HCT116 (cell line): ENCODE results near the gene PNN. TPM values are rescaled to one million over a fixed set of nuclear protein-coding genes. Genes with fewer than 3 reads are reported as not detected.

ENCODE experiments used
- ATAC-seq: fragments of 200-7000 bp; cut with Tn5 transposase; 2 replicates; pipeline ENCODE4 v1.9.1; 2020; ENCODE audit warnings: mild to moderate bottlenecking, moderate library complexity
- BruUV-seq: library from RNA; stranded (reverse); fragments of 400-500 nt; replicated peaks from 2 replicates; lab custom pipeline; 2021; lab: Mats Ljungman, UMichigan
- CTCF ChIA-PET: fragments of 300-600 bp; sonication (Branson Sonifier 250); formaldehyde crosslinking; loops from one replicate; lab custom pipeline; 2021; ENCODE audit warnings: antibody characterized with exemption; lab: Charles Lee
- POLR2A ChIA-PET: fragments of 300-600, 350-600 bp; sonication (Branson Sonifier 250); formaldehyde crosslinking; loops from one replicate; lab custom pipeline; 2021; ENCODE audit warnings: antibody characterized with exemption; lab: Charles Lee
- RAD21 ChIA-PET, 2 experiments: fragments of 300-600 bp; sonication (Branson Sonifier 250); formaldehyde crosslinking; loops; one replicate each; lab custom pipeline; 2023; ENCODE audit warnings: low total read pairs in 2 of 2; ENCODE audit not compliant: uncharacterized antibody in 2 of 2, unreplicated experiment in 2 of 2, low non-redundant PET in 1 of 2; lab: Charles Lee
- DNase-seq: peaks from one replicate; pipeline ENCODE4 v3.0.0-alpha.2; 2010; ENCODE audit warnings: low read depth, low spot score
- H2AFZ ChIP-seq: fragments of 200-600 bp; shearing (Covaris generic), sonication (generic); 2 replicates; pipeline ENCODE4 v1.6.1; 2017; ENCODE audit warnings: low read depth, mixed run types, mixed read lengths, antibody characterized with exemption, low read length; ENCODE audit not compliant: poor library complexity, severe bottlenecking
- H3K27ac ChIP-seq: 2 replicates; pipeline ENCODE4 v1.5.1; 2012; ENCODE audit warnings: low read depth, low read length
- H3K27me3 ChIP-seq: fragments of 200-600 bp; sonication (generic); 2 replicates; pipeline ENCODE4 v1.6.1; 2016; ENCODE audit warnings: mixed run types, low read length, mixed read lengths; ENCODE audit not compliant: insufficient read depth
- H3K36me3 ChIP-seq, 2 experiments: fragments of 200-500 bp in 1 of 2; fragments of 200-600 bp in 1 of 2; sonication (Bioruptor generic) in 1 of 2; sonication (generic) in 1 of 2; 2 replicates each; pipeline versions ENCODE4 v1.5.1 to v1.6.1; 2014 to 2016; ENCODE audit warnings: low read length in 2 of 2, inconsistent platforms in 1 of 2, mixed read lengths in 1 of 2, mixed run types in 1 of 2; ENCODE audit not compliant: insufficient read depth in 2 of 2, control insufficient read depth in 1 of 2
- H3K4me1 ChIP-seq, 2 experiments: fragments of 200-600 bp in 1 of 2; sonication (generic) in 1 of 2; 2 replicates each; pipeline versions ENCODE4 v1.5.1 to v1.6.1; 2012 to 2017; ENCODE audit warnings: low read length in 2 of 2, inconsistent platforms in 1 of 2, mild to moderate bottlenecking in 1 of 2, mixed read lengths in 1 of 2, mixed run types in 1 of 2, moderate library complexity in 1 of 2; ENCODE audit not compliant: insufficient read depth in 2 of 2, control insufficient read depth in 1 of 2
- H3K4me2 ChIP-seq: fragments of 200-600 bp; sonication (generic); 2 replicates; pipeline ENCODE4 v1.6.1; 2017; ENCODE audit warnings: mixed run types, low read length, mixed read lengths
- H3K4me3 ChIP-seq, 2 experiments: fragments of 200-600 bp in 1 of 2; sonication (generic) in 1 of 2; replicated peaks in 1 of 2; 2 replicates each; pipeline ENCODE4 v1.5.1; 2011 to 2016; ENCODE audit warnings: low read length in 2 of 2, control low read depth in 1 of 2, low read depth in 1 of 2, mild to moderate bottlenecking in 1 of 2, mixed read lengths in 1 of 2, mixed run types in 1 of 2
- H3K79me2 ChIP-seq: fragments of 200-600 bp; sonication (generic); 2 replicates; pipeline ENCODE4 v1.6.1; 2017; ENCODE audit warnings: mild to moderate bottlenecking, mixed run types, low read length, moderate library complexity, mixed read lengths; ENCODE audit not compliant: insufficient read depth
- H3K9ac ChIP-seq: fragments of 200-600 bp; sonication (generic); 2 replicates; pipeline ENCODE4 v1.6.1; 2016; ENCODE audit warnings: low read length, mixed read lengths
- H3K9me2 ChIP-seq: fragments of 200-600 bp; sonication (generic), shearing (Covaris generic); 2 replicates; pipeline ENCODE4 v1.6.1; 2017; ENCODE audit warnings: mixed run types, mild to moderate bottlenecking, moderate library complexity; ENCODE audit not compliant: insufficient read depth
- H3K9me3 ChIP-seq, 2 experiments: fragments of 200-500 bp in 1 of 2; fragments of 200-600 bp in 1 of 2; sonication (Bioruptor generic) in 1 of 2; sonication (generic) in 1 of 2; 2 replicates each; pipeline ENCODE4 v1.6.1; 2014 to 2017; ENCODE audit warnings: low read length in 2 of 2, mixed read lengths in 2 of 2, inconsistent platforms in 1 of 2, low read depth in 1 of 2, mild to moderate bottlenecking in 1 of 2, mixed run types in 1 of 2, moderate library complexity in 1 of 2; ENCODE audit not compliant: control insufficient read depth in 1 of 2, insufficient read depth in 1 of 2
- H4K20me1 ChIP-seq: fragments of 200-600 bp; sonication (generic), shearing (Covaris generic); 2 replicates; pipeline ENCODE4 v1.6.1; 2017; ENCODE audit warnings: mixed run types, mild to moderate bottlenecking, moderate library complexity; ENCODE audit not compliant: insufficient read depth
- ATF3 ChIP-seq: IDR thresholded peaks from 2 replicates; pipeline ENCODE4 v1.6.1; 2012
- CBX3 ChIP-seq: IDR thresholded peaks from 2 replicates; pipeline ENCODE4 v1.6.1; 2012; ENCODE audit warnings: low read depth
- CEBPB ChIP-seq: IDR thresholded peaks from 2 replicates; pipeline ENCODE4 v1.6.1; 2012; ENCODE audit warnings: low read depth
- CTCF ChIP-seq, 3 experiments: fragments of 200-600 bp in 1 of 3; sonication (generic) in 1 of 3; IDR thresholded peaks in 2 of 3; conservative IDR thresholded peaks in 1 of 3; 2 replicates each; pipeline ENCODE4 v1.5.1; 2012 to 2017; ENCODE audit warnings: low read depth in 2 of 3, low read length in 2 of 3, antibody characterized with exemption in 1 of 3, borderline replicate concordance in 1 of 3, control low read depth in 1 of 3, mild to moderate bottlenecking in 1 of 3, mixed read lengths in 1 of 3, mixed run types in 1 of 3, moderate library complexity in 1 of 3; ENCODE audit not compliant: insufficient read depth in 1 of 3
- ELF1 ChIP-seq: IDR thresholded peaks from 2 replicates; pipeline ENCODE4 v1.6.1; 2012; ENCODE audit warnings: low read depth, borderline replicate concordance
- EZH2 ChIP-seq: fragments of 200-600 bp; sonication (generic); IDR thresholded peaks from 2 replicates; pipeline ENCODE4 v1.6.1; 2017; ENCODE audit warnings: antibody characterized with exemption, mixed run types
- FOSL1 ChIP-seq: IDR thresholded peaks from 2 replicates; pipeline ENCODE4 v1.6.1; 2012; ENCODE audit warnings: low read depth
- JUND ChIP-seq: IDR thresholded peaks from 2 replicates; pipeline ENCODE4 v1.6.1; 2012
- MAX ChIP-seq: IDR thresholded peaks from 2 replicates; pipeline ENCODE4 v1.6.1; 2012
- POLR2A ChIP-seq: IDR thresholded peaks from 2 replicates; pipeline ENCODE4 v1.7.0; 2011; ENCODE audit warnings: borderline replicate concordance; ENCODE audit not compliant: insufficient read depth, insufficient read length; ENCODE audit errors: extremely low read depth
- POLR2AphosphoS5 ChIP-seq: IDR thresholded peaks from 2 replicates; pipeline ENCODE4 v1.6.1; 2011; ENCODE audit warnings: mild to moderate bottlenecking, low read depth, low read length, moderate library complexity
- RAD21 ChIP-seq: IDR thresholded peaks from 2 replicates; pipeline ENCODE4 v1.6.1; 2012; ENCODE audit warnings: low read depth, mild to moderate bottlenecking
- REST ChIP-seq: IDR thresholded peaks from 2 replicates; pipeline ENCODE4 v1.6.1; 2012; ENCODE audit warnings: low read depth
- SIN3A ChIP-seq: IDR thresholded peaks from 2 replicates; pipeline ENCODE4 v1.6.1; 2012; ENCODE audit warnings: low read depth
- SP1 ChIP-seq: IDR thresholded peaks from 2 replicates; pipeline ENCODE4 v1.6.1; 2012; ENCODE audit warnings: low read depth
- SRF ChIP-seq: IDR thresholded peaks from 2 replicates; pipeline ENCODE4 v1.6.1; 2012; ENCODE audit warnings: low read depth
- YY1 ChIP-seq: IDR thresholded peaks from 2 replicates; pipeline ENCODE4 v1.6.1; 2011; ENCODE audit warnings: low read length, low read depth, moderate library complexity, mild to moderate bottlenecking; ENCODE audit not compliant: insufficient replicate concordance; ENCODE audit errors: extremely low read depth
- ZBTB33 ChIP-seq: IDR thresholded peaks from 2 replicates; pipeline ENCODE4 v1.6.1; 2011; ENCODE audit warnings: mild to moderate bottlenecking, low read length, moderate library complexity; ENCODE audit not compliant: insufficient replicate concordance; ENCODE audit errors: extremely low read depth
- ZFX ChIP-seq: fragments of 450-650 bp; IDR thresholded peaks from 2 replicates; pipeline ENCODE4 v1.6.1; 2017
- ZNF274 ChIP-seq: fragments of 200-500 bp; sonication (Bioruptor generic); IDR thresholded peaks from 2 replicates; pipeline ENCODE4 v1.6.1; 2014; ENCODE audit warnings: mild to moderate bottlenecking, low read depth, low read length, inconsistent platforms
- intact Hi-C: fragments of 100-400 bp; cut with micrococcal nuclease; formaldehyde crosslinking; loops from 2 replicates; pipeline ENCODE4 v1.10.0; 2022
- total RNA-seq: library from RNA; stranded (reverse); gene quantifications from one replicate; pipeline ENCODE4 v1.2.1, GENCODE V29; 2021; ENCODE audit not compliant: unreplicated experiment

Gene PNN
- total RNA-seq, 1 experiment from 2014 or later = 97.9 TPM

- H3K9me2 ChIP-seq = no peaks in the 10 kb centered on the region
- no peak for ATAC-seq
- BruUV-seq = no TSS peak
Measured at GRCh38 chr14:39211109-39211741, 36.2 kb downstream of the PNN start.

More at GRCh38 chr14:39211109-39211741, 36.2 kb downstream of the PNN start:
- TF ChIP-seq REST (no peak), SP1 (no peak), CTCF (IDR thresholded peaks at IDR 0.05 in 2 of 3, conservative IDR thresholded peaks at IDR 0.05 in 1 of 3; ENCODE audit: borderline replicate concordance in 1 of 3, insufficient read depth in 1 of 3, low read depth in 2 of 3, low read length in 2 of 3) (no peak), SRF (no peak), SIN3A (no peak), CEBPB (no peak), MAX (no peak), ZBTB33 (no peak), ATF3 (no peak), EZH2 (no peak), YY1 (no peak), ZNF274 (no peak), ELF1 (no peak), FOSL1 (no peak), POLR2A (no peak), JUND (no peak), ZFX (no peak), RAD21 (no peak), CBX3 (no peak), POLR2AphosphoS5 (no peak)
- no peak overlapping the region for H3K27ac ChIP-seq
- H3K4me3 ChIP-seq = no peak overlapping the region
- 0 out of 2 replicates have a peak overlapping the region, but pooled peaks have one; percentile 58 for H3K4me2 ChIP-seq
- no peaks in the 10 kb centered on the region for H3K79me2 ChIP-seq
- H4K20me1 ChIP-seq = no peaks in the 10 kb centered on the region
- POLR2A ChIA-PET = no interaction called here
- H3K4me1 ChIP-seq = peaks cover 10 to 25% of the 10 kb centered on the region in 2 experiments
- no peak for DNase-seq
- H3K27me3 ChIP-seq = no peaks in the 10 kb centered on the region
- H3K36me3 ChIP-seq = no peaks in the 10 kb centered on the region
- CTCF ChIA-PET = interaction anchor here (1.5 kb wide), 1 partner anchor 7 kb away, joined by 3 read pairs; no protein-coding TSS in a partner anchor
- intact Hi-C loops = no loop called here
- no peak overlapping the region for H2AFZ ChIP-seq
- no peak overlapping the region for H3K9ac ChIP-seq
- RAD21 ChIA-PET = no interaction called here
- no peaks in the 10 kb centered on the region for H3K9me3 ChIP-seq
